Anterior cingulate cortex (tissue), 58 donors: ENCODE results near the gene FN3KRP.

Source experiments
- DNase-seq, 58 donors: peaks; one replicate each; lab custom pipeline; 2025; lab: John Stamatoyannopoulos, UW

Gene FN3KRP

DNA sequence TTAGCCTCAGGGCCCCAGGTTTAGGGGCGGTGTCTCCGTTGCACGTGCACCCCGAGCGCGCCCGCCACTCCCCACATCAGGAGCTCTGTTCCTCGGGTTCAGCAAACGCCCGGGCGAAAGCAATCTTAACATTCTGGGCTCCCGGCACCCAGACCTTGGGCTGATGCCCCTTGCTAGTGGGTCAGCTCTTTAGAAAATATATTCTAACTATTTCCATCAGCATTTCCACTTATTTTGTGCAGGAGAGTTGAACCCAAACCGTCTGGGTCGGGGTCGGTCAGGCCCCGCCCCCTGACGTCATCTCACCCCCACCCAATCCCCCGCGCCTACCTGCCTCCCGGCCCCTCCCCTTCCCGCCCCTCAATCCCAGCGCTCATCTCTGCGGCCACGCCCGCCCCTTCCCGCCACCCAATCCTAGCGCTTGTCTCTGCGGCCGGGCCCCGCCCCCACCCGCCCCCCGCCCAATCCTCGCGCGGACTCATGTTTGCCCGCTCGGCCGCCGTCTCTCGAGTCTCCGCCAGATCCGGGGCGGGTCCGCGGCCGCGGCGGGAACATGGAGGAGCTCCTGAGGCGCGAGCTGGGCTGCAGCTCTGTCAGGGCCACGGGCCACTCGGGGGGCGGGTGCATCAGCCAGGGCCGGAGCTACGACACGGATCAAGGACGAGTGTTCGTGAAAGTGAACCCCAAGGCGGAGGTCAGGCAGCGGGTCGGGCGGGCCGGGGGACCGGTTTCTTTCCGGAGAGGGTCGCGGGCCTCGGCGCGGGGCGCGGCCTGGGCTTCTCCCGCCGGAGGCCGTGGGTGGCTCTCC, at the start of gene FN3KRP:
TSS of gene FN3KRP (plus strand) at position 504 of the 808 bp plus-strand sequence. CDS start at position 554, 50 bp downstream.
- DNase-seq: peak; percentile 45 to 96 (median 90)

- no peak for DNase-seq
Measured at GRCh38 chr17:82666931-82667667, 49.4 kb upstream of the FN3KRP start.

GRCh38 chr17:82667668-82668000, 48.9 kb upstream of the FN3KRP start:
- no peak for DNase-seq

- no peak for DNase-seq
Measured at GRCh38 chr17:82668024-82668630, 48.4 kb upstream of the FN3KRP start.

DNA sequence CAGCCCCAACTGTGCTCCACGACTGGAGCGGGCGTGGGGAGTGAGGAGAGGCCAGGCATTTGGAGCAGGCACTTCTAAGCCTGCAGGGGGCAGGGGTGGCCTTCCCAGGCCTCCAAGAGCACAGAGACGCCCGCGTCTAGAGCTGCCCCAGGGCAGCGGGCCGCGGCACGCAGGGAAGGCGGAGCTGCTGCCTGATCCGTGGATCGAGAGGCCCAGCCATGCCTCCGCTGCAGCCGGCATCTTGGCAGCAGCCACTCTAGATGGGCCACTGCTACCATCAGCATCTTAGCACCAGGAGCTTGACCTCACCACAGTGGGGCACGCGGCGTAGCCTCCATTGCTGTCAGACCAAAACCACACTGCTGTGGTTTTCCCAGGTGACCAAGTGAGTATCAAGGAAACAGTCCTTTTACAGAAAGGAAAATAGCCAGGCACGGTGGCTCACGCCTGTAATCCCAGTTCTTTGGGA, 47.8 kb upstream of the FN3KRP start:
- DNase-seq: peak in 48 of 58 donors; percentile 15 to 82 (median 60)

DNA sequence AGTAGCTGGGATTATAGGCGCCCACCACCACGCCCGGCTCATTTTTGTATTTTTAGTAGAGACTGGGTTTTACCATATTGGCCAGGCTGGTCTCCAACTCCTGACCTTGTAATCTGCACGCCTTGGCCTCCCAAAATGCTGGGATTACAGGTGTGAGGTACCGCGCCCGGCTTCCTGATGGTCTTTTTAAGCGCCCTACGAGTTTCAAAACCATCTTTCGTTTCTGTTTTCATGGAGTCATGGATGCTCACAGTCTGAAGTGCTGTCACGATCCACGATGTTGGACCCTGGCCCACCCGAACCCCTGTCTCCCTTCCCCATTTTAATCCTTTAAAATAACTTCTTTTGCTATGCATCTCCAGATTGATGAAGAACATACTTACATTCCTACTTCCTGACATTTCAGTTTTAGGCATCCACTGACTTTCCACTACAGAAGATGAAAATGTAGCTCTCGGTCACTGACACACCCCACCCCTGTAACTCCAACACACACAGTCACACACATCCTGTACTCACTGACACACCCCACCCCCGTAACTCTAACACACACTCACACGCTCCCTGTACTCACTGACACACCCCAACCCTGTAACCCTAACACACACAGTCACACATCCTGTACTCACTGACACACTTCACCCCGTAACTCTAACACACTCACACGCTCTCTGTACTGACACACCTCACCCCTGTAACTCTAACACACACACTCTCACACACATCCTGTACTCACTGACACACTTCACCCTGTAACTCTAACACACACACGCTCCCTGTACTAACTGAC, 45.6 kb upstream of the FN3KRP start:
- no peak for DNase-seq

GRCh38 chr17:82674656-82675475, 41.6 kb upstream of the FN3KRP start:
- DNase-seq: peak in 24 of 58 donors; percentile 20 to 87 (median 54)

- DNase-seq: no peak
Measured at GRCh38 chr17:82675476-82676245, 40.8 kb upstream of the FN3KRP start.

- no peak for DNase-seq
Measured at GRCh38 chr17:82677353-82677925, 39.1 kb upstream of the FN3KRP start.

DNA sequence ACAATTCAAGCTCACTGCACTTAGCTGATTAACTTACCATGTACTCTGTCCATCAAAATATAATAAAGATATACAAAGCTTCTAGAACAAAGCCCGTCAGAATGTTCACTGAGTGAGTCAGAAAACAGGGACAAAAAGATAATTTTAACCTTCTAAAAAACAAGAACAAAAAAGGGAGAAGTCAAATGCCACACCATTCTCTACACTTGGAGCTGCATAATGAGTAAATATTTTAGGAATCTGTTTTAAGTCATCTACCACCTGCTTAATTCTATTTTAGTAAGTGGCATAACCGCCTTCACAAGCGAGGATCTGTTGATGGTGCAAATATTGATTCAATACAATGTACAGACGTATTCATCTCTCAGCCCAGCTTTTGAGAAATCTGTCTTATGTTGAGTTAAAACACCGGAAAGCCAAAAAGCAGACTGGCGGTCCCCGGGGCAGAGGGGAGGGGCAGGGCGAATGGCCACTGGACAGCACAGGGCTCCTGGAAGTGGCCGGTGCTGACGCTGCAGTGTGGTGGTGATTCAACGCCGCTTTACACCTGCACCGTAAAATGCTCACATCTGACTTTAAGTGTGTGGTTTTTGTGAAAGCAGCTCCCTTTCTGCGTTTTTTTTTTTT, 38.1 kb upstream of the FN3KRP start:
- DNase-seq: no peak

DNA sequence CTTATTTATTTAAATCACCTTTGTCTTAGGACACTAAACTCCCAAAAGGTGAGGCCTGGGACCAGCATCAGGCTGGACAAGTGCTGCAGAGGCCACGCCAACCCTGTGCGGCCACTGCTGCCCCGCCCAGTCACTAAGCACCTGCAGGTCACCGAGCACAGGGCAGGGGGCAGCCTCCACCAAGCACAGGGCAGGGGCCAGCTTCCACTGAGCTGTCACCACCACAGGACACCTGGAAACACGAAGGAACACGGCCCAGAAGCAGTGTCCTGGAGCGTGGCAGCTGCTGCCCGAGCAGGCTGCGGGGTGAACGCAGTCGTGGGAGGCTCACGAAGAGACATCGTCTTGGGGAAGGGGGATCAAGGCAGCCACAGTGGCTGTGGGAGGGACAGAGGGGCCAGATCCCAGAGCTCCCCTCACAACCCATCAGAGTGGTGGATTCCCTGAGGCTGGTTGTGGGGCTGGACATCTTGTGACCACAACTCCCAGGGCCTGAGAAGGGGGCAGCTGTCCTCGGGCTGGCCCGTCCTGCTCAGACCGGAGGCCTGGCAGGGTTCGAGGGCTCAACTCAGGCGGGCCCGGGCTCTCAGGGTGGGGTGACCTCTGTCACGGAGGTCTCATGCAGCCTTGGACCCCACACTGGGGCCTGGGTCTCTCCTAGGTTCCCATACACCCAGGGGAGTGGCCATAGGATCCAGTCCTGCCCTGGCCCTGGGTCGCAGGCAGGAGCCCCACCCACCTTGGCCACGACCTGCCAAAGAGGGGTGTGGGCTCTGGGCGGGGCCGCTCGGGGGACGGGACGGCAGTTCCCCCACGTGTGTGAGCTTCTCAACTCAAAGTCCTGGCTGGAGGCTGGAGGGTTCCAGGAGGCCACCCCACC, 36.7 kb upstream of the FN3KRP start:
- no peak for DNase-seq

DNA sequence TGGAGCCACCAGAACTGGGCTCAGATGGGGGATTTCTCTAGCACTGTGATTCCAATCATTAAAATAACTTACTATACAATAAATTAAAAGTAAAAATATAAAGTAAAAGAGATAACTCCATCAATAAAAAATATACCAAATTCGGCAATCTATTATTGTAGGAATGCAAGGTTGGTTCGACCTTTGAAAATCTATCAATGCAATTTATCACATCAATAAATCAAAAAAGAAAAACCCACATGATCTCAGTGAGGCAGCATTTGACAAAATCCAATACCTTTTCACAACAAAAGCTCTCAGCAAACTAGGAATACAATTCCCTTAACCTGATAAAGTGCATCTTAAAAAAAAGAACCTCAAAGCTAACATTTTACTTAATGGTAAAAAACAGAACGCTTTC, 35.0 kb upstream of the FN3KRP start:
- no peak for DNase-seq

DNA sequence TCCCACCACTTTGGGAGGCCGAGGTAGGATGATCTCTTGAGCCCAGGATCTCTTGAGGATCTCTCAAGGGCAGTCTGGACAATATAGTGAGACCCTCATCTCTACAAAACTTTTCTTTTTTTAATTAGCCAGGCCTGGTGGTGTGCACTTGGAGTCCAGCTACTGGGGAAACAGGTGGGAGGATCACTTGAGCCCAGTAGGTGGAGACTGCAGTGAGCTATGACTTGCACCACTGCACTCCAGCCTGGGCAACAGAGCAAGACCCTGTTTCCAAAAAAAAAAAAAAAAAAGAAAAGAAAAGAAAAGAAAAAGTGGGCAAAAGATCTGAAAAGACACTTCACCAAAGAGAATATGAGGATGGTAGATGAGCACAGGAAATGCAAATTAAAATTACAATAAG, 33.0 kb upstream of the FN3KRP start:
- no peak for DNase-seq

DNA sequence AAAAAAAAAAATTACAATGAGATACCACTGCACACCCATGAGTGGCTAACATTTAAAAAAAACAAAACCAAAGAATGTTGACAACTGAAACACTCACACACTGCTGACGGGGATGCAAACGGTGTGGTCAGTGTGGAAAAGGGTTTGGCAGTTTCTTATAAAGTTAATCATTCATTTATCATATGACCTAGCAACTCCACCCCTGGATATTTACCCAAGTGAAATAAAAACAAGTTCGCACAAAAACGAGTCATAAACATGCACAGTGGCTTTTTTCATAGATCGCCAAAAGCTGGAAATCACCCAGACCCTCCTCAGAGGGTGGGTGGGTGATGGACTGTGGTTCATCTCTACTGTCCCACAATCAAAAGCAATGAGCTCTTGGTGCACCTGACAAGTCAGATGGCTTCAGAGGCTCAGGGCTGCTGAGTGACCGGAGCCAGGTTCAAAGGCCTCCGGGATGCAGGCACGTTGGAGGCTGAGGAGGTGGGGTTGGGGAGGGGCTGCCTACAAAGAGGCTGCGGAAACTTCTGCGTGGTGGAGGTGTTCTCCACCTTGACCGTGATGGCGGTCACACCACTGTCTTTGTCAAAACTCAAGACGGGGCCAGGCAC, 32.2 kb upstream of the FN3KRP start:
- DNase-seq: no peak

DNA sequence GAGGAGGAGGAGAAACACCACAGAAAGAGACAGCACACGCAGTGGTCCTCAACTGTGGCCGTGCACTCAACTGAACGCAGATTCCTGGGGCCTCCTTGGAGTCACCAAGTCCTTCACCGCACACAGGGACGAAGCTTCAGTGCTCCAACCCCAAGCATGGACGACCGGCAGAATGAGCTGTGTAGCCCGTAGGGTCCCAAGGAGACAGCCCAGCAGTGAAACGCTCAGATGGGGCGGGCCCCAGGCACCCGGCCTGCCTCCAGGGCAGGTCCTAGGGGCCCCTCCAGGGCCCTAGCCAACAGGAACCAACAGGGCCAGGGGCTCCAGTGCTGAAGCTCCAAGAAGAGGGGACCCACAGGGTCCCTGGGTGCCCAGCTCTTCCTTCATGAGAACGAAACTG, 31.2 kb upstream of the FN3KRP start:
- no peak for DNase-seq
